Measurements from ENCODE around the gene RASA1. TPM values are rescaled to one million over a fixed set of nuclear protein-coding genes. Genes with fewer than 3 reads are reported as not detected.

RASA1 gene
- polyA plus RNA-seq, 12 donors = 26.2 to 48.4 (median 35.3) TPM; not detected in 1

DNA sequence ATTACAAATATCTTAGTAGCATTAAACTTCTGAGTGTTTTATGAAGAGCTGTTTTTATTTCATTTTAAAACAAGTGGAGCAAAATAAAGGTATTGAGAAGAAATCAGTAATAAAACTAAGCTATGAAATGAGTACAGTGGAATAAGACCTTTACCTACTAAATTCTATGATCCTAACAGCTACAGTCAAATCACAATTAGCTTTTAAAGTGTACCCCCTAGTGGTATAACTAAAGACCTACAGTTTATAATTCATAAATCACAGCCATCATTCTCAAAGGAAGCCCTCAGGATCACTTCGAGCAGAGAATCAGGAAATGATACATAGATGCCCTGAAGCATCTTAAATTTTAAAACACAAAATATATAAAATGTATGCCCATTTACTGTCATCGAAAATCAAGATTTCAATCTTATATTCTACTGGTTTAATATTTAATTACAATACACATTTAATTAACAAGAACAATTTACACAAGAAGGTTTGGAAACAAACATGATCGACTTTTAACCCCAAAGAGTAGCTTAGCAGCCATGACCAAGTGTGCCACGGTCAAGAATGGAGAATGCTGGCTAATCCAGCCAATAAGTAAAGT lies 132.7 kb downstream of the RASA1 start:
- no peak for DNase-seq

DNA sequence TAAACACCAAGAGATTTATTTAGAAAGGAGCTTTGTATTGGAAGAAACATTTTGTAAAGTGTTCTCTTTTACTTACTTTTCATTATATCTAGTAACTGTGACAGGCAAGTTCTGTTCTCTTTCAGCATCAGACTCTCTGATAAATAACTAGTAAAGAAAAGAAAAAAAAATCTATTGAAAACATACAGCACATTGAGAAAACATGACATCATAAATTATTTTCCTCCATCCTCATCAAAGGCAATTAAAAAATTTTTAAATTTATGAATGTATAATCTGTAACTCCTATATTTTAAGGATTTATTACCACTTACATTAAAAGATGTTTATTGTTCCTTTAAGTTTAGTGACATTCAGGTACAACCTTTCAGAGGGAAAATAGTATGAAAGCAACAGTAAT lies 133.9 kb downstream of the RASA1 start:
- DNase-seq = no peak

GRCh38 chr5:87403409-87403808 lies 135.7 kb downstream of the RASA1 start:
- no peak for DNase-seq

GRCh38 chr5:87403899-87404298 lies 136.2 kb downstream of the RASA1 start:
- no peak for DNase-seq

- no peak for DNase-seq
Measured at GRCh38 chr5:87404359-87404758, 136.7 kb downstream of the RASA1 start.

GRCh38 chr5:87405472-87406155 lies 137.9 kb downstream of the RASA1 start:
- no peak for DNase-seq

DNA sequence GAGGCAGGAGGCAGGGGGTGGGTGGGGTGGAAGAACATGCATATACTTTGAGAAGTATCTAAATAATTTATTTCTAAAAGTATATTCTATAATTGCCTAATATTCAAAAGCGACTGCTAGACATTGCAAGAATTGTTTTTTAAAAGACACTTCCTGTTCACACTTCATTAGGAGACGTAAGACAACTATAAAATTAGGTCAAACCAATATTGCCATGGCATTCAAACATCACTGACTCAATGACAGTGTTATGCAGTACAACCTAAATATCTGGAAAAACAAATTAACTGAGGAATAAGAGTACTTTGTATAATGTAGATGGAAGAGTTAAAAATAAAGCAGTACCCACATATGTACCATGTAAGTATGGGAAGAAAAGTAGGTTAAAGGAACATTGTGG lies 140.5 kb downstream of the RASA1 start:
- DNase-seq = no peak

DNA sequence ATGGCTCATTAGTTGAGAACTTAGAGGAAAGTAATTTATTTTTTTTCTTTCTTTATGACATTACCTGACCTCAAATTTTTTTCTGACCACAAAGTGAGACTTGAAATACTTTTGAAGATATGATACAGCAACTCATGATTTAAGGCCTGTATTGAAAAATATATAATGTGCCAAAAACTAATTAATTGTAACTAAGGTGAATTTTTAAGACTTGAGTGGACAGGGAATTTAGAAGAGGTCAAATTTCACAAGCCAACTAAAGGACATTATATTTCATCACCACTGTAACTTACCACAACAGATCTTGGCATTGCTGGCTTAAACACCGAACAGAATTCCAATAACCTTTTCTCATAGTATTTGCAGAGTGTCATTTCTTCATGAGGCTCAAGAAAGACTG lies 143.2 kb downstream of the RASA1 start:
- no peak for DNase-seq

DNA sequence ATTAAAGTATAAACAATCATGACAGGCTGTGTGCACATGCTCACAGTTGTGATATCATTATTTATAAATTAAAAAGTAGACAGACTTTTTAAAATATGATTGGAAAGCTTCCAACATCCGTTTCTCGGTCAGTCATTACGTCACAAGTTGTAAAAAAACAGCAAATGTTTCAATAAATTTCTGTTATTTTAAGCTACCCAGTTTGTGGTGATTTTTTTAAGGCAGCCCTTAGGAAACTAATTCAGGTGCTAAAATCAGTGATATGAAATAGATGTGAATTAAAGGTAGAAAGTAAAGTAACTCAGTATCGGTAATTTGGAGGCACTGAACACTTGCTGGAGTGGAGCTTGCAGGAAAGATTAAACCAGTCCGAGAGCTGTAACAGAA lies 143.9 kb downstream of the RASA1 start:
- no peak for DNase-seq

DNA sequence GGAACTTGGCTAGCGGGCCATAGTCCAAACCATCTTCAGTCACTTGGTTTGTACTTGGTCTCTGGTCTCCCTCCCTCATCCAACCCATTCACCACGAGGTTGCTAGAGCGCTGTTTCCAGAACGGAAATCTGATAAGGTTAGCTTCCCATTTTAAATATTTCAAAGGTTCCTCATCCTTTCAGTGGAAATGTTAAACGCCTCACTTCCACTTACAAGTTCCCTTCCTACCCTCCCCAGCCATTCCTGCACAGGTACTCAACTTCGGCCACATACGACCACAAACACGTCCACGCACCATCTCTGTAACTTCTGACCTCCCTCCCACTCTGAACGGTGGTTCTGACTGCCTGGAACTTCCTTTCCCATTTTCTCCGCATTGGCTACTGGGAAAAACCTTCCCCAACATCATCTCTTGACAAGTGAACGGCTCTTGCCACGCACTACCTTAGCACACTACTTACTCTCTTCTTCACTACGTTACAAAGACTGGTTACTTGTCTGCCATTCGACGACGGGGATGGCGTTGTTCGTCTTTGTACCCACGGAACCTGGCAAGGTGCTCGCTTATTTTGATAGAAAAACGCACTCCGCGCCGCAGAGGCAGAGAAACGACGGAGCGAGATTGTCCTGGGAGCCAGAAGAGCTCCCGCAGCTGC lies 144.4 kb downstream of the RASA1 start:
- no peak for DNase-seq

GRCh38 chr5:87412630-87413342 lies 145.1 kb downstream of the RASA1 start, which contains the start of gene CCNH:
TSS of gene CCNH (minus strand) at chr5:87412930. CDS start at chr5:87412794, 136 bp downstream.
- DNase-seq = peak; percentile 99

DNA sequence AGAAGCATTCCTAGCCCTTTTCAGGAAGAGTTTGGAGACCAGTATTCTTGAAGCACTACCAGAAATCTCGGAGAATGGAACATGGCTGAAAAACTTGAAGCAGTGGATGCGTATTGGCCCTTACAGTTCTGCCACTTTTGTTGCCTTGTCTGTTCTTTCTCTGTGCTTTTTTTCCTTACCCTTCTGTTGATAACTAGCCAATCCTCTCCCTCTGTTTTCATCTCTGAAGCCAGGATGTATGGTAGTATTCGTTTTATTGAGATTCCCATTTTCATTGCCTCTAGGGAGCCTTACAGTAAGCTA lies 145.6 kb downstream of the RASA1 start:
- no peak for DNase-seq

- DNase-seq = no peak
Measured at GRCh38 chr5:87418506-87418905, 150.8 kb downstream of the RASA1 start.

DNA sequence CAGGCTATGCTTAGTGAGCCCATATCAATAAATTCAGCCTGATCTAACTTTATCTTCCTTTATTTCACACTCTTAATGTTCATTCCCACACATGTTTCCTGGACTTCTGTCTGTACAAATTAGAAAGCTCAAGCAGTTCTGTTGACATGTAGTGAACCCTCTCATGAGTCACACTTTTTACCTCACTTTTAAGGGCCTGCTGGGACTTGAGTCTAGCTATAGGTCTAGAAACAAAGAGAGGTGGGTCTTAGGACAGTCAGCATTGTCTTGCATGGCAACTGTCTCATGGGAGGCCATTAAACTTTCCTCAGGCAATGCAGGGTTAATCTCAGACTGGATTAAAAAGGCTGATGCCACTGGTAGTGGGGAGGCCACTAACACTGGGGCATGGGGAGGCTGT lies 153.6 kb downstream of the RASA1 start:
- no peak for DNase-seq

DNA sequence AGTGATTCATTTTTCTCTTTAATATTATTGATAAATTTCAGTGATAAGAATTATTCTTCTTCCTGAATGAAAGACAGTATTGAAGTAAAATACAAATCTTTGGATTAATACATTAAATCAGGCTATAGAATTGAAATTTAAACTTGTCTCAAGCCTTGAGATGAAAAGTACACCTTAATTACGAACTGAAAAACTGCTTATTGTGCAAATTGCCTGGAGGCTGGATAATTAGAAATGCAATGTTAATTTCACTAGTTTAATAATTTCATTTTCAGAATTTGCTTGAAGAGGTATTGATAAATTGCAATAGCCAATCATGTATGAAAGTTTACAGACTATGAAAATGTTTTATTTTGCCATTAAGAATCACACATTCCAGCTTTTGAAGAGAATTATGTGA lies 156.1 kb downstream of the RASA1 start:
- no peak for DNase-seq

GRCh38 chr5:87430863-87431457 lies 163.3 kb downstream of the RASA1 start:
- no peak for DNase-seq

- DNase-seq = no peak
Measured at GRCh38 chr5:87432460-87432859, 164.8 kb downstream of the RASA1 start.

- DNase-seq = no peak
Measured at GRCh38 chr5:87433945-87434344, 166.3 kb downstream of the RASA1 start.

DNA sequence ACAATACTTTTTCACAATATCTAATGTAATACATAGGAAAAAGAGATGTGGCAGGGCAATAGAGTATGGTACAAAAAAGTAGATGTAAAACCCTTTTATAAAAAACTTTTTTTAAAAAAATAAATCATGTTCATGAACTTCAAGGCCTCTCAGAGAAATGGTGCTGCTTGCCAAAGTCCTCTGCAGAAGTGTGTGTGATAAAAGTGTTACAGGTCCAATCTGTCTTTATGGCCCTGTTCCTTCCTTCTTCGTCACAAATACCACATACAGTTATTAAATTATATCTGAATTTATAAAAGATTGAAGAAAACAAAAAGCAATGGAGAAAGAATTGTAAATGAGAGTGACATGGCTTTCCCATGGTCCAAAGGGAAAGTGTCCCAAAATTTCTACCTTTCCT lies 166.8 kb downstream of the RASA1 start:
- no peak for DNase-seq

- no peak for DNase-seq
Measured at GRCh38 chr5:87435144-87435694, 167.5 kb downstream of the RASA1 start.

DNA sequence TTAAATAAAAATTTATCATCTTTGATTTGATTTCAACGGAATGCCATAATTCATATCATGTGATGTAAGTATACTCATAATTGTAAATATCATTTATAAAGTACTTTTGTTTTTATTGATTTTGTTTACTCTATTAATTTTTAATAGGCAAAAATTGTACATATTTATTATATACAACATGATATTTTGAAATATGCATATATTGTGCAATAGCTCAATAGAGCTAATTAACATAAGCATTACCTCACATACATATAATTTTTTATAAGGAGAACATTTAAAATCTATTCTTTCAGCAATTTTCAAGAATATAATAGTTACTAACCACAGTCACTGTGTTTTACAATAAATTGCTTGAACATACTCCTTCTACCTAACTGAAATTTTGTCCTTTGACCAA lies 170.0 kb downstream of the RASA1 start:
- no peak for DNase-seq

DNA sequence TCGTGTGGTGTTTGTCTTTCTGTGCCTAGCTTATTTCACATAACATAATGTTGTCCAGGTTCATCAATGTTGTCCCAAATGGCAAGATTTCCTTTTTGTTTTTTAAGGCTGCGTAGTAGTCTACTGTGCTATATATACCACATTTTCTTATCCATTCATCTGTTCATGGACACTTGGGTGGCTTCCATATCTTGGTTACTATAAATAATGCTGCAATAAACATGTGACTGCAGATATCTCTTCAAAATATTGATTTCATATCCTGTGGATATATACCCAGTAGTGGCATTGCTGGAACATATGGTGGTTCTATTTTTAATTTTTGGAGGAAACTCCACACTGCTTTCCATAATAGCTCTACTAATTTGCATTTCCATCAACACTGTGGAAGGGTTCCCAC lies 170.5 kb downstream of the RASA1 start:
- no peak for DNase-seq

All from muscle of arm (tissue), 12 donors.